Aorta (tissue), 5 donors: ENCODE measurements around the gene TOR1AIP1. TPM values are rescaled to one million over a fixed set of nuclear protein-coding genes. Genes with fewer than 3 reads are reported as not detected.

Experiments used
- ATAC-seq: fragments of 200-7000 bp; cut with Tn5 transposase; one replicate; pipeline ENCODE4 v1.9.1; 2022; ENCODE audit warnings: moderate library complexity; ENCODE audit not compliant: low FRiP score
- DNase-seq, 2 donors: peaks; one replicate each; pipeline ENCODE4 v3.0.0-alpha.2; 2020
- H3K27ac ChIP-seq, 2 donors: one replicate each; pipeline ENCODE4 v1.5.1; 2013; ENCODE audit warnings: low read length in 2 of 2, mild to moderate bottlenecking in 2 of 2, moderate library complexity in 2 of 2, control low read depth in 1 of 2, inconsistent platforms in 1 of 2, low read depth in 1 of 2
- H3K27me3 ChIP-seq, 2 donors: one replicate each; pipeline ENCODE4 v1.6.1; 2013; ENCODE audit warnings: control low read depth in 1 of 2, low read length in 1 of 2, mild to moderate bottlenecking in 1 of 2, moderate library complexity in 1 of 2; ENCODE audit not compliant: insufficient read depth in 2 of 2, control insufficient read depth in 1 of 2
- H3K36me3 ChIP-seq, 2 donors: one replicate each; pipeline ENCODE4 v1.6.1; 2013; ENCODE audit warnings: control low read depth in 1 of 2, low read length in 1 of 2, mild to moderate bottlenecking in 1 of 2; ENCODE audit not compliant: insufficient read depth in 2 of 2, control insufficient read depth in 1 of 2
- H3K4me1 ChIP-seq, 2 donors: one replicate each; pipeline ENCODE4 v1.6.1; 2013; ENCODE audit warnings: low read length in 2 of 2, control low read depth in 1 of 2, mild to moderate bottlenecking in 1 of 2, moderate library complexity in 1 of 2; ENCODE audit not compliant: insufficient read depth in 2 of 2, control insufficient read depth in 1 of 2
- H3K4me3 ChIP-seq, 2 donors: one replicate each; pipeline ENCODE4 v1.5.1; 2013; ENCODE audit warnings: low read length in 2 of 2, control low read depth in 1 of 2, mild to moderate bottlenecking in 1 of 2
- H3K9me3 ChIP-seq: one replicate; pipeline ENCODE4 v1.6.1; 2013; ENCODE audit warnings: mild to moderate bottlenecking, low read length; ENCODE audit not compliant: control insufficient read depth
- WGBS, 2 donors: extraction: QIAGEN DNeasy Blood & Tissue Kit; methylation state at CpG; one replicate each; pipeline ENCODE4 v1.1.7; 2013; 5-methylcytosine and 5-hydroxymethylcytosine counted together
- intact Hi-C, 2 donors: fragments of 100-400 bp; cut with DNase I; formaldehyde crosslinking; loops; one replicate each; pipeline versions ENCODE4 v1.14.2 to v1.15.0; 2022
- polyA plus RNA-seq, 2 donors: library from polyadenylated mRNA; stranded (reverse); fragments of 200-250 nt; gene quantifications; one replicate each; pipeline ENCODE4 v1.2.3, GENCODE V29; 2013
- total RNA-seq, 2 donors: library from RNA; stranded (reverse); fragmentation: NEBNext Ultra II Directional; extraction: Animal tissue kit (Norgen Biotek cat#: 25700); gene quantifications; one replicate each; pipeline ENCODE4 v1.2.1, GENCODE V29; 2021
- donor health status: healthy with polysubstance abuse.
- donor health status: Bipolar disorder and iron deficiency.
- donor health status: DM: no; HTN: no; CAD: no.
- donor health status: DM: no; HTN: no; CAD: no.
- donor health status: DM: yes; HTN: yes; CAD: no.

The TOR1AIP1 gene
- total and polyA plus RNA-seq, 4 donors = 48.0 to 68.4 (median 61.0) TPM

DNA sequence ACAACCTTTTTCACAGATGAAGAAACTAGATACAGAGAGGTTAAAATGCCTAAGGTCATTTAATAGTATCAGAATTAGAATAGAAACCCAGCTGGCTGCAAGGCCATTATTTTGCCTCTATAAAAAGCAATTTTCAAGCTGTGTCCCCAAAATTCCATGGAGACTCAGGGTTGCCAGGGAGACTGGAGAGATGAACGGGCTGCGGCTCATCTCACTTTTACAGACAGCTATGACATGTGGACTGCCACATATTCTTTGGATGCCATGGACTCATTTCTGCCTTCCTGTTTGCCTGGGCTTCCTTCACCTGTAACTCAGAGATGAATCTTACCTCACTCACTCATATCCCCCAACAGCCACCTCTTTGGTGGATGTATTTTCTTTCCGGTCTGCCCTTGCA is 21.4 kb upstream of the TOR1AIP1 start:
- intact Hi-C loops = no loop called here
- Histone ChIP-seq H3K9me3 (no peaks in the 10 kb centered on the region), H3K36me3 (peaks cover 5 to 9% of the 10 kb centered on the region in 2 donors), H3K4me3 (no peak overlapping the region), H3K4me1 (no peaks in the 10 kb centered on the region), H3K27me3 (no peaks in the 10 kb centered on the region), H3K27ac (no peak overlapping the region)
- DNase-seq (no peak), ATAC-seq (no peak)
- 79 to 80% methylated on average over 3 of the region's 3 CpGs for WGBS, 2 donors

DNA sequence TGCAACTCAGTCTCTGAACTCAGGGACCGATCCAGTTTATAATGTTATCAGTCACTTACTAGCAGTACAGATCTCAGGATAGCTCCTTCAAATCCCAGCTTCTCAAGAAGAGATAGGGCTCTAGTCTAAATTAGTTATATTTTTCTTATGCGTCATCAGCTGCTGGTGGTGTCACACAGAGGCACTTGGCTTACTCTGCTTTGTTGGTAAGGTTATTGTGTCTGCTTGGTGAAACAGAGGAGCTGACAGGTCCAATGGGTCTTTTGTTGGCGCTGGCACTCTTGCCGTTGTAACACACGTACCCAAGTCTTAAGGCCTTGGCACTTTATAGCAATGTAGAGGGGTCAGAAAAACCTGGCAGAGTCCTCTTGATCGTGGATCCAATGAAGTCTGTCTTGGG is 16.7 kb upstream of the TOR1AIP1 start:
- Histone ChIP-seq H3K4me1 (no peaks in the 10 kb centered on the region), H3K4me3 (no peak overlapping the region), H3K27ac (no peak overlapping the region), H3K27me3 (no peaks in the 10 kb centered on the region), H3K36me3 (peaks cover 5 to 9% of the 10 kb centered on the region in 2 donors), H3K9me3 (no peaks in the 10 kb centered on the region)
- WGBS, 2 donors = 58 to 73% methylated on average over 6 of the region's 6 CpGs
- intact Hi-C loops = no loop called here
- ATAC-seq (no peak), DNase-seq (no peak)

DNA sequence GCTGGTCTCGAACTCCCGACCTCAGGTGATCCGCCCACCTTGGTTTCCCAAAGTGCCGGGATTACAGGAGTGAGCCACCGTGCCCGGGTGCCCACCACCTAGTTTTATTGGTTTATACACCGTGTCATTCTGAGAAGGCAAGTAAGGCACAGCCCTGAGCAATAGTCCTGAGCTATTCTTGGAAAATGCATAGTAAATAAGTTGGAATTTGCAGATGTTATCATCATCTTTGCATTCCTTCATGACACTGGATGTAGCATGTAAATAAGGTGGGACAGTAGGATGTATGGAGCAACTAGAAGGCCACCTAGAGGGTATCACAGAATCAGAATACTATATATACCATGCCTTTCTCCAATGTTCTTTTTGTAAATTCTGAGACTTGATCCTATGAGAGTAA is 15.5 kb upstream of the TOR1AIP1 start:
- no peaks in the 10 kb centered on the region for H3K27me3 ChIP-seq
- peaks cover 5 to 9% of the 10 kb centered on the region in 2 donors for H3K36me3 ChIP-seq
- ATAC-seq (no peak), DNase-seq (no peak)
- H3K4me1 ChIP-seq = no peaks in the 10 kb centered on the region
- WGBS, 2 donors = 92 to 95% methylated on average over 7 of the region's 7 CpGs
- intact Hi-C loops = no loop called here
- no peak overlapping the region for H3K4me3 ChIP-seq
- H3K27ac ChIP-seq = no peak overlapping the region
- H3K9me3 ChIP-seq = no peaks in the 10 kb centered on the region

- ATAC-seq = no peak
- H3K9me3 ChIP-seq = no peaks in the 10 kb centered on the region
- H3K27ac ChIP-seq = no peak overlapping the region
- intact Hi-C loops = no loop called here
- H3K27me3 ChIP-seq = no peaks in the 10 kb centered on the region
- WGBS, 2 donors = 12 to 14% methylated on average over 1 of the region's 1 CpG
- H3K36me3 ChIP-seq = peaks cover 5 to 9% of the 10 kb centered on the region in 2 donors
- H3K4me3 ChIP-seq = no peak overlapping the region
- H3K4me1 ChIP-seq = no peaks in the 10 kb centered on the region
- no peak for DNase-seq
Measured at GRCh38 chr1:179867493-179868330, 14.4 kb upstream of the TOR1AIP1 start.

DNA sequence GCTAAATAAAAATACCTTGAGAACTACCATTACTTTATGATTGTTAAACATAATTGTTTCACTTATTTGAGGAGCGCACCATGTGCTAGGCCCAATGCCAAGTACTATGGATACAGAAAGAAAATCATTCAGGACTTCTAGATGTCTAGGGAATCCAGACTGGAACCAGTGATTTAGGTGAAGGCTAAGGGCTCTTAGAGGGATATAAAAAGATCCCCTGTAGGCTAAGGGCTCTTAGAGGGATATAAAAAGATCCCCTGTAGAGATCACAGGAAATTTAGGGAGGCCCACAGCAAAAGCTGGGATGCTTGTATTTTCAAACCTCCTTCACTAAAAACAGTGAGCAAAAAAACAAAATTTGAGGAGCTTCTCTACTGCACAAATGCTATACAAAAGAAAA is 11.2 kb upstream of the TOR1AIP1 start:
- Histone ChIP-seq H3K4me1 (no peaks in the 10 kb centered on the region), H3K4me3 (no peak overlapping the region), H3K36me3 (peaks cover 3% of the 10 kb centered on the region in 2 donors), H3K27me3 (no peaks in the 10 kb centered on the region), H3K27ac (no peak overlapping the region), H3K9me3 (no peaks in the 10 kb centered on the region)
- intact Hi-C loops = no loop called here
- 94% methylated on average over 1 of the region's 1 CpG for WGBS, 2 donors
- ATAC-seq (no peak), DNase-seq (no peak)

DNA sequence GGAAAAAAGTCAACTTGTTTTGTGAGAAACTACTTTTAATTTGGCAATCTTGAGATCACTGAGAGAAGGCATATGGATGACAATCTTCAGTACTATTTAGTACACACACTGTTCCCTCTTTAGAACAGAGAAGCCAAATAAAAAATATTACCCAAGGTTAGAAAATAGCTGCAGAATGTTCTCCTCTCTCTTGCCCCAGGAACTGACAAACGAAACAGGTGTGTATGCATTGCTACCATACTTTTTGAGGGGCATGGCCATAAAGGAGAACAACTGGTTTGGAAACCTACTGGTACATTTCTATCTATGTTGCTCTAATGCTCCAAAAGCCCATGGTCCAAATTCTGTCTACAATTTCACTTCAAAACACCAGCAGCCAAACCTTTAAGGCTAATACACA is 10.1 kb upstream of the TOR1AIP1 start:
- intact Hi-C loops = no loop called here
- Histone ChIP-seq H3K4me1 (no peaks in the 10 kb centered on the region), H3K4me3 (no peak overlapping the region), H3K9me3 (no peaks in the 10 kb centered on the region), H3K27me3 (no peaks in the 10 kb centered on the region), H3K27ac (peak overlapping the region in 1 of 2 donors; percentile 43), H3K36me3 (peaks cover 3% of the 10 kb centered on the region in 2 donors)
- DNase-seq = no peak
- WGBS, 2 donors = 36 to 59% methylated on average over 1 of the region's 1 CpG
- ATAC-seq = no peak

DNA sequence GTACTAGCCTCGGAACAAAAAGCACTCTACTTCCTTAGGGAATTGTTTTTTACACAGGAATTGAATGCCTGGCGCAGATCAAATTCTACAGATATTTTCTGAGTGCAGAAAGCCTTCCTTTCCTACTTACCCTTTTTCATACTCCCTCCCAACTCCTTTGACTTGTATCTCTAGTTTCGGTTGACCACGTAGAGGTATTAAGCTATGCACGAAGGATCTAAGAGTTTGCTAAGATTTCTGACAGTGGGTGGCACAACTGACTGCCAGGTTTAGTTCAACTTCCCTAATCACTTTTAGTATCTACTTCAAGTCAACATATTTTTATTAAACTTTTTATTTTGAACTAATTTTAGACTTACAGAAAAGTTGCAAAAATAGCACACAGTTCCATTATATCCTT is 9.5 kb upstream of the TOR1AIP1 start:
- no peaks in the 10 kb centered on the region for H3K27me3 ChIP-seq
- no peak for ATAC-seq
- no peaks in the 10 kb centered on the region for H3K9me3 ChIP-seq
- no peaks in the 10 kb centered on the region for H3K4me1 ChIP-seq
- WGBS, 2 donors = 6 to 30% methylated on average over 5 of the region's 5 CpGs
- no peak for DNase-seq
- H3K36me3 ChIP-seq = peaks cover 0 to 3% of the 10 kb centered on the region in 2 donors
- intact Hi-C loops = no loop called here
- H3K27ac ChIP-seq = peak overlapping the region in 1 of 2 donors; percentile 43
- H3K4me3 ChIP-seq = no peak overlapping the region

GRCh38 chr1:179873438-179873851 is 8.6 kb upstream of the TOR1AIP1 start:
- Histone ChIP-seq H3K36me3 (peaks cover 0 to 3% of the 10 kb centered on the region in 2 donors), H3K4me3 (no peak overlapping the region), H3K9me3 (no peaks in the 10 kb centered on the region), H3K27me3 (no peaks in the 10 kb centered on the region), H3K4me1 (no peaks in the 10 kb centered on the region), H3K27ac (no peak overlapping the region)
- 91 to 92% methylated on average over 2 of the region's 2 CpGs for WGBS, 2 donors
- ATAC-seq = no peak
- intact Hi-C loops = no loop called here
- DNase-seq = no peak

GRCh38 chr1:179875596-179876299 is 6.3 kb upstream of the TOR1AIP1 start:
- Histone ChIP-seq H3K27me3 (no peaks in the 10 kb centered on the region), H3K9me3 (no peaks in the 10 kb centered on the region), H3K36me3 (peaks cover 0 to 3% of the 10 kb centered on the region in 2 donors), H3K4me1 (no peaks in the 10 kb centered on the region), H3K4me3 (no peak overlapping the region), H3K27ac (no peak overlapping the region)
- no peak for ATAC-seq
- intact Hi-C loops = no loop called here
- DNase-seq = no peak
- WGBS, 2 donors = 83 to 88% methylated on average over 4 of the region's 4 CpGs
